ENCODE data around the gene GAN. TPM values are rescaled to one million over a fixed set of nuclear protein-coding genes. Genes with fewer than 3 reads are reported as not detected.
"Not testable (repeated sequence)": the region's sequence is repeated elsewhere in the genome, so short reads cannot be mapped to it uniquely, and the experiment has no call there.

GAN gene
- total RNA-seq, 1 donor from 2014 or later, result 5.6 TPM

DNA sequence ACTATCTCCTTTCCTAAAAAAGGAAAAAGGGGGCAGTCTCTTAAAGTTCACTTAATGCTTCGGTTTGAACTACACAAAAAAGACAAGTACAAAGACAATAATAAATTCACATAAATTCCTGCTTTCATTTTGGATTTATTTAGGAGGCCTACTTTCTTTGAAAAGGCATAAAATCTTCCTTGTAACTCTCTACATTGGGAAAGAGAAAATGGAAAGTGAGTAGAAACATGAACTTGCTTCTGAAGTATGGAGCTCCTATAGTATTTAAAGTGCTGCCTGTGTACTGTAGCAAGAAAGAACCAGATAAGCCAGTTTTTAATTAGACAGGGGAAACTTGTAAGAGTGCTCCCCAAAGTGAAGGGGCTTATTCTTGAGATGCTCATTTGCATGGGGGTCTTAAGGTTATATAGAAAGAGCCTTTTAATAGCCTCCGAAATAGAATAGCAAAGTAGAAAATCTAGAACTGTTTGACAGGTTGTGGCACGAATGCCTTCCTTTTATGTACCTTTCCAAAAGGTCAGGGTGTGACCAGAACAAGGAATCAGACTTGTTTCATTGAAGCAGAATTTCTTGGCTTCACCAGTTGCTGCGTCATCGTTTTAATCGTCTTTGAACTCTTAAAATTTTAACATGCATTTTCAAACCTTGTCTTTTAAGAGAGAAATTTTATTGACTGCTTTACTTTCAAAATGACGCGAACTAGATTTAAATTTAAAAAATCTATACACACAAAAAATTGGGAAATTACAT, 12.9 kb downstream of the GAN start:
- H3K4me3 ChIP-seq (ENCODE audit: low read depth, low read length), result no peak overlapping the region
- no peak for TF ChIP-seq CTCF (conservative IDR thresholded peaks at IDR 0.05; ENCODE audit: low read depth, low read length)
- DNase-seq (ENCODE audit: low read depth), result no peak

DNA sequence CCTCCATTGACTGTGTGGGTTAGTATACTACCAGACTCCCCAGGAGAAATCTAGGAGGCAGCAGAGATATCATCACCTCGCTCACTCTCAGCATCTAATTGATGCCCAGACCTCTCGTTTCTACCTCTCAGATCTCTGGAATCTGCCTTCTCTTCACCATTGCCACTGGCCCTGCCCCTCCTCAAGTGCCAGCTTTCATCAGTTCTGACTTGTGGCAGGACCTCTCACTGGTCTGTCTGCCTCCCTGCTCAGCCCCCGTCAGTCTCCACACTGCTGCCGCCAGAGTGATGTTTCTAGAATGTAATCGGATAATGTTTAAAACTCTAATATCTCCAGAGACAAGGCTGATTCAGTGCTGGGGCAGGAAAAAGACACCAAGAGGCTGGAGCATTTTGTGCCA, 15.2 kb downstream of the GAN start:
- no peak overlapping the region for H3K4me3 ChIP-seq (ENCODE audit: low read depth, low read length)
- no peak for TF ChIP-seq CTCF (conservative IDR thresholded peaks at IDR 0.05; ENCODE audit: low read depth, low read length)
- no peak for DNase-seq (ENCODE audit: low read depth)

- no peak for TF ChIP-seq CTCF (conservative IDR thresholded peaks at IDR 0.05; ENCODE audit: low read depth, low read length)
- DNase-seq (ENCODE audit: low read depth), result no peak
- no peak overlapping the region for H3K4me3 ChIP-seq (ENCODE audit: low read depth, low read length)
Observed at GRCh38 chr16:81333356-81333755, 18.6 kb downstream of the GAN start.

- TF ChIP-seq CTCF (conservative IDR thresholded peaks at IDR 0.05; ENCODE audit: low read depth, low read length), result no peak
- no peak overlapping the region for H3K4me3 ChIP-seq (ENCODE audit: low read depth, low read length)
- DNase-seq (ENCODE audit: low read depth), result no peak
Observed at GRCh38 chr16:81335669-81336068, 20.9 kb downstream of the GAN start.

GRCh38 chr16:81337097-81337496, 22.3 kb downstream of the GAN start:
- H3K4me3 ChIP-seq (ENCODE audit: low read depth, low read length), result no peak overlapping the region
- DNase-seq (ENCODE audit: low read depth), result no peak
- no peak for TF ChIP-seq CTCF (conservative IDR thresholded peaks at IDR 0.05; ENCODE audit: low read depth, low read length)

GRCh38 chr16:81345172-81345571, 30.4 kb downstream of the GAN start:
- not testable (repeated sequence) for DNase-seq (ENCODE audit: low read depth); H3K4me3 ChIP-seq (ENCODE audit: low read depth, low read length)

DNA sequence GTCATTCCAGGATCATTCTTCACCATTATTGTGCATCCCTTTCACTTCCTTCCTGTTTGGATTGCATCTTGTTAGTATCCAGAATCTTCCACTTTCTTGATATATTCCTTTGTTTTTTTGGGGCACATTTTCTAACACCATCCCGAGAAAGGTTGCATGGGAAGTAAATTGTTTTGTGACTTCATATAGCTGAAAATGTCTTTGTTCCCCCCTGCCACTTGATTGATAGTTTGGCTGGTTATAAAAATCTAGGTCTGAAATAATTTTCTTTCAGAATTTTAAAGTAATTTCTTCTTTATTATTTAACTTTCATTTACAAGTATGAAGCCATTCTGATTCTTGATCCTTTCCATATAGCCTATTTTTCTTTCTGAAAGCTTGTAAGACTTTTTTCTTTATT, 32.7 kb downstream of the GAN start:
- H3K4me3 ChIP-seq (ENCODE audit: low read depth, low read length), result no peak overlapping the region
- TF ChIP-seq CTCF (conservative IDR thresholded peaks at IDR 0.05; ENCODE audit: low read depth, low read length), result no peak
- no peak for DNase-seq (ENCODE audit: low read depth)

All from epithelial cell of proximal tubule (primary cell).